K562 (cell line): ENCODE measurements around the gene NUP98. TPM values are rescaled to one million over a fixed set of nuclear protein-coding genes. Genes with fewer than 3 reads are reported as not detected.

Experiments
- CREB1 ChIP-seq, 2 experiments: sonication (generic) in 1 of 2; formaldehyde crosslinking in 1 of 2; IDR thresholded peaks; 2 replicates each; pipeline versions ENCODE4 v1.6.1 to v1.8.0; 2012 to 2022; ENCODE audit warnings: inconsistent platforms in 1 of 2, mild to moderate bottlenecking in 1 of 2, missing genetic modification reagents in 1 of 2, moderate library complexity in 1 of 2
- GABPB1 ChIP-seq: sonication (generic); formaldehyde crosslinking; IDR thresholded peaks from 2 replicates; pipeline ENCODE4 v1.8.0; 2022; ENCODE audit warnings: mild to moderate bottlenecking, missing genetic modification reagents
- HDAC6 ChIP-seq: IDR thresholded peaks from 2 replicates; pipeline ENCODE4 v1.6.1; 2012; ENCODE audit warnings: low read depth, mild to moderate bottlenecking, control low read depth, inconsistent platforms, low read length, moderate library complexity
- KDM5B ChIP-seq: fragments of 200-600 bp; sonication (generic); IDR thresholded peaks from 2 replicates; pipeline ENCODE4 v1.6.1; 2012; ENCODE audit warnings: low read depth, mild to moderate bottlenecking, moderate library complexity, low read length, control low read depth, inconsistent platforms; ENCODE audit not compliant: insufficient replicate concordance
- NUFIP1 ChIP-seq: fragments of 450-650 bp; IDR thresholded peaks from 2 replicates; pipeline ENCODE4 v1.6.1; 2018; ENCODE audit not compliant: partially characterized antibody
- ZKSCAN1 ChIP-seq: fragments of 150-350 bp; IDR thresholded peaks from 2 replicates; pipeline ENCODE4 v1.6.1; 2016; ENCODE audit warnings: low read depth, low read length
- ZNF584 ChIP-seq: fragments of 200-800 bp; sonication (Bioruptor generic); IDR thresholded peaks from 2 replicates; pipeline ENCODE4 v1.6.1; 2016; ENCODE audit warnings: low read depth, mild to moderate bottlenecking, missing genetic modification characterization, missing compliant biosample characterization
- ZNF707 ChIP-seq: fragments of 250-450 bp; sonication (Bioruptor Pico); conservative IDR thresholded peaks from 2 replicates; pipeline ENCODE4 v1.8.0; 2022; ENCODE audit warnings: inconsistent platforms, mild to moderate bottlenecking, moderate library complexity
- polyA plus RNA-seq, 8 experiments: library from polyadenylated mRNA; depleted of rRNA in 4 of 8; stranded (reverse) in 5 of 8; unstranded in 3 of 8; fragments of >200 nt; fragmentation: Nextera tagmentation in 2 of 8; fragmentation: Illumina TruSeq in 1 of 8; extraction: Ambion mirVana in 2 of 8; extraction: Trizol in 1 of 8; gene quantifications; 2 replicates each; pipeline versions ENCODE4 v1.2.1 to v1.2.3, GENCODE V29; 2011 to 2014; ENCODE audit warnings: inconsistent platforms in 1 of 8, missing spikeins in 1 of 8
- total RNA-seq, 7 experiments: library from RNA; depleted of rRNA in 6 of 7; stranded (reverse); fragments of >200 nt in 6 of 7; fragmentation: Illumina TruSeq in 2 of 7; extraction: Trizol in 2 of 7; gene quantifications; 2 replicates each; pipeline versions ENCODE4 v1.2.1 to v1.2.3, GENCODE V29; 2011 to 2021; ENCODE audit warnings: low replicate concordance in 1 of 7
- TF ChIP-seq, protein P1 (sequence below): fragments of 450-650 bp; IDR thresholded peaks from 2 replicates; pipeline ENCODE4 v1.6.1; 2017; ENCODE audit warnings: antibody characterized with exemption

Gene NUP98
- total and polyA plus RNA-seq, 9 of the 15 experiments (the other 6 are each of a cell fraction or from before 2014, with no cell fraction given): 45.1 to 196 (median 130) TPM

DNA sequence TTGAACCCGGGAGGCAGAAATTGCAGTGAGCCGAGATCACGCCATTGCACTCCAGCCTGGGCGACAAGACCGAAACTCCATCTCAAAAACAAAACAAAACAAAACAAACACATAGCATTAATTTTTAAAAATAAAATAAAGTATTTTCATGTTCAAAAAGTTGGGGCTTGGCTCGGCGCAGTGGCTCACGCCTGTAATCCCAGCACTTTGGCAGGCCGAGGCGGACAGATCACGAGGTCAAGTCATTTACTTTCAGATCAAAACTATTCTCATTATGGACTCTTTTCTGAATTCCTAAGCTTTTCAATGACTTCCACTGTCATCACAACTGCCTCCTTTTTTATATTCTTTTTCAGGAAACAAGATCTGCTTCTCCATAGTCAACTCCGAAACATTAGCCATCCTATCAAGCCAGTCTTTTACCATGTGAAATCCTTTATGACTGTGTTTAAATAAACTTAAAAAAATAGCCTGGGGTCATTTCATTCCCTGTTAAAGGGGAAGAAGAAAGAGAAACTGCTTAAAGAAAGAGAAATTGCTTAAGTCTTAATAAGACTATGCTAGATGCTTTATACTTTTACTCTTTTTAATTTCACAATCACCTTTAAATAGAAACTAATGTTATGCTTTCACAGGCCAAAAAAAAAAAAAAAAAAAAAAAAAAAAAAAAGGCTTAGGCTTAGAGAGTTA, 113.1 kb downstream of the NUP98 start (continued):
- TF ChIP-seq GABPB1 (no peak), ZKSCAN1 (no peak), ZNF707 (no peak), KDM5B (no peak), ZNF584 (no peak), NUFIP1 (no peak), HDAC6 (no peak), CREB1 (IDR thresholded peaks at IDR 0.05) (no peak), CREB1 (CRISPR knock-in tag; IDR thresholded peaks at IDR 0.05) (no peak)
- TF ChIP-seq, protein P1, sequence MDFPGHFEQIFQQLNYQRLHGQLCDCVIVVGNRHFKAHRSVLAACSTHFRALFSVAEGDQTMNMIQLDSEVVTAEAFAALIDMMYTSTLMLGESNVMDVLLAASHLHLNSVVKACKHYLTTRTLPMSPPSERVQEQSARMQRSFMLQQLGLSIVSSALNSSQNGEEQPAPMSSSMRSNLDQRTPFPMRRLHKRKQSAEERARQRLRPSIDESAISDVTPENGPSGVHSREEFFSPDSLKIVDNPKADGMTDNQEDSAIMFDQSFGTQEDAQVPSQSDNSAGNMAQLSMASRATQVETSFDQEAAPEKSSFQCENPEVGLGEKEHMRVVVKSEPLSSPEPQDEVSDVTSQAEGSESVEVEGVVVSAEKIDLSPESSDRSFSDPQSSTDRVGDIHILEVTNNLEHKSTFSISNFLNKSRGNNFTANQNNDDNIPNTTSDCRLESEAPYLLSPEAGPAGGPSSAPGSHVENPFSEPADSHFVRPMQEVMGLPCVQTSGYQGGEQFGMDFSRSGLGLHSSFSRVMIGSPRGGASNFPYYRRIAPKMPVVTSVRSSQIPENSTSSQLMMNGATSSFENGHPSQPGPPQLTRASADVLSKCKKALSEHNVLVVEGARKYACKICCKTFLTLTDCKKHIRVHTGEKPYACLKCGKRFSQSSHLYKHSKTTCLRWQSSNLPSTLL: no peak
